Smooth muscle cell (in vitro differentiated cells): ENCODE results near the gene SH3YL1. TPM values are rescaled to one million over a fixed set of nuclear protein-coding genes. Genes with fewer than 3 reads are reported as not detected.

Experiments
- DNase-seq: peaks from one replicate; lab custom pipeline; 2025; ENCODE audit not compliant: unreplicated experiment; lab: John Stamatoyannopoulos, UW
- H2AFZ ChIP-seq: fragments of 200-600 bp; sonication (generic); 2 replicates; pipeline ENCODE4 v1.6.0; 2016; ENCODE audit warnings: antibody characterized with exemption, low read depth, mild to moderate bottlenecking
- H3F3A ChIP-seq: fragments of 200-600 bp; sonication (generic); 2 replicates; pipeline ENCODE4 v1.6.0; 2017; ENCODE audit warnings: antibody characterized with exemption, low read depth
- H3K27ac ChIP-seq: fragments of 200-600 bp; sonication (generic); 2 replicates; pipeline ENCODE4 v1.5.1; 2016; ENCODE audit warnings: low read depth, mild to moderate bottlenecking
- H3K27me3 ChIP-seq: fragments of 200-600 bp; sonication (generic); 2 replicates; pipeline ENCODE4 v1.6.1; 2016; ENCODE audit warnings: low read depth, mild to moderate bottlenecking
- H3K36me3 ChIP-seq: fragments of 200-600 bp; sonication (generic); 2 replicates; pipeline ENCODE4 v1.5.1; 2016; ENCODE audit warnings: low read depth
- H3K4me1 ChIP-seq: fragments of 200-600 bp; sonication (generic); 2 replicates; pipeline ENCODE4 v1.5.1; 2016; ENCODE audit warnings: low read depth
- H3K4me2 ChIP-seq: fragments of 200-600 bp; sonication (generic); 2 replicates; pipeline ENCODE4 v1.6.0; 2016; ENCODE audit warnings: mild to moderate bottlenecking
- H3K4me3 ChIP-seq: fragments of 200-600 bp; sonication (generic); 2 replicates; pipeline ENCODE4 v1.5.1; 2016; ENCODE audit warnings: mild to moderate bottlenecking
- H3K79me2 ChIP-seq: fragments of 200-600 bp; sonication (generic); 2 replicates; pipeline ENCODE4 v1.6.0; 2016; ENCODE audit warnings: low read depth, mild to moderate bottlenecking
- H3K9ac ChIP-seq: fragments of 200-600 bp; sonication (generic); 2 replicates; pipeline ENCODE4 v1.6.0; 2016; ENCODE audit warnings: low read depth
- H3K9me3 ChIP-seq: fragments of 200-600 bp; sonication (generic); replicated peaks from 2 replicates; pipeline ENCODE4 v1.5.1; 2016; ENCODE audit warnings: low read depth
- H4K20me1 ChIP-seq: fragments of 200-600 bp; sonication (generic); 2 replicates; pipeline ENCODE4 v1.6.0; 2016; ENCODE audit warnings: low read depth
- WGBS: methylation state at CpG from one replicate; pipeline ENCODE4 v1.1.7; 2016; ENCODE audit warnings: low lambda C conversion rate; 5-methylcytosine and 5-hydroxymethylcytosine counted together
- polyA plus RNA-seq: library from polyadenylated mRNA; unstranded; fragments of >200 nt; fragmentation: Nextera tagmentation; extraction: Ambion mirVana; gene quantifications from 2 replicates; pipeline ENCODE4 v1.2.1, GENCODE V29; 2016
- total RNA-seq: library from RNA; depleted of rRNA; stranded (reverse); fragments of >200 nt; gene quantifications from 2 replicates; pipeline ENCODE4 v1.2.3, GENCODE V29; 2014
- TF ChIP-seq, protein P1 (sequence below): fragments of 200-600 bp; sonication (generic); IDR thresholded peaks from 2 replicates; pipeline ENCODE4 v1.5.1; 2017; ENCODE audit warnings: borderline replicate concordance, mild to moderate bottlenecking, antibody characterized with exemption; ENCODE audit not compliant: insufficient read depth, poor library complexity, severe bottlenecking

The SH3YL1 gene
- total and polyA plus RNA-seq, 2 experiments from 2014 or later = 12.1 to 42.8 TPM

DNA sequence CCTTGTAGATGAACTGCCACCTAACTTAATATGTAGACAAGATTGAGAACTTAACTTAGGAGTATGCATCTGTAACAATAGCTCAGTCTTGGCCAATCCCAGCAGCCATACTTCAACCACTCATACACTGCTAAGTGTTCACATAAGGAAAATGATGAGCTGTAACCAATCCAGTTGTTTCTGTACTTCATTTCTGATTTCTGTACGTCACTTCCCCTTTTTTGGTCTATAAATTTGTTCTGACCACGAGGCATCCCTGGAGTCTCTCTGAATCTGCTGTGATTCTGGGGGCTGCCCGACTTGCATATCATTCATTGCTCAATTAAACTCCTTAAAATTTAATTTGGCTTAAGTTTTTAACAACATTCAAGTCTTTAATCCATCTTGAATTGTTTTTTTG lies 6.4 kb downstream of the SH3YL1 start:
- Histone ChIP-seq H3K4me3 (no peak overlapping the region), H3K36me3 (no peaks in the 10 kb centered on the region), H3K4me2 (no peak overlapping the region), H3K4me1 (no peaks in the 10 kb centered on the region), H3K27me3 (no peaks in the 10 kb centered on the region), H3K79me2 (peaks cover 12% of the 10 kb centered on the region), H4K20me1 (no peaks in the 10 kb centered on the region), H3K9ac (no peak overlapping the region), H3K9me3 (peaks cover 9% of the 10 kb centered on the region), H2AFZ (no peak overlapping the region), H3F3A (no peaks in the 10 kb centered on the region), H3K27ac (no peak overlapping the region)
- no peak for DNase-seq
- TF ChIP-seq, protein P1, sequence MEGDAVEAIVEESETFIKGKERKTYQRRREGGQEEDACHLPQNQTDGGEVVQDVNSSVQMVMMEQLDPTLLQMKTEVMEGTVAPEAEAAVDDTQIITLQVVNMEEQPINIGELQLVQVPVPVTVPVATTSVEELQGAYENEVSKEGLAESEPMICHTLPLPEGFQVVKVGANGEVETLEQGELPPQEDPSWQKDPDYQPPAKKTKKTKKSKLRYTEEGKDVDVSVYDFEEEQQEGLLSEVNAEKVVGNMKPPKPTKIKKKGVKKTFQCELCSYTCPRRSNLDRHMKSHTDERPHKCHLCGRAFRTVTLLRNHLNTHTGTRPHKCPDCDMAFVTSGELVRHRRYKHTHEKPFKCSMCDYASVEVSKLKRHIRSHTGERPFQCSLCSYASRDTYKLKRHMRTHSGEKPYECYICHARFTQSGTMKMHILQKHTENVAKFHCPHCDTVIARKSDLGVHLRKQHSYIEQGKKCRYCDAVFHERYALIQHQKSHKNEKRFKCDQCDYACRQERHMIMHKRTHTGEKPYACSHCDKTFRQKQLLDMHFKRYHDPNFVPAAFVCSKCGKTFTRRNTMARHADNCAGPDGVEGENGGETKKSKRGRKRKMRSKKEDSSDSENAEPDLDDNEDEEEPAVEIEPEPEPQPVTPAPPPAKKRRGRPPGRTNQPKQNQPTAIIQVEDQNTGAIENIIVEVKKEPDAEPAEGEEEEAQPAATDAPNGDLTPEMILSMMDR = no peak
- 96% methylated on average over 3 of the region's 3 CpGs for WGBS

GRCh38 chr2:256094-256493 lies 7.7 kb downstream of the SH3YL1 start:
- 95% methylated on average over 3 of the region's 3 CpGs for WGBS
- Histone ChIP-seq H3K27me3 (no peaks in the 10 kb centered on the region), H3K4me1 (no peaks in the 10 kb centered on the region), H2AFZ (no peak overlapping the region), H3K9ac (no peak overlapping the region), H3F3A (peaks cover 5% of the 10 kb centered on the region), H3K27ac (no peak overlapping the region), H4K20me1 (no peaks in the 10 kb centered on the region), H3K4me2 (no peak overlapping the region), H3K9me3 (peaks cover 9% of the 10 kb centered on the region), H3K79me2 (peaks cover 12% of the 10 kb centered on the region), H3K4me3 (no peak overlapping the region), H3K36me3 (no peaks in the 10 kb centered on the region)
- TF ChIP-seq, protein P1 = no peak
- DNase-seq = no peak

- H3K27ac ChIP-seq = peak overlapping the region; percentile 40
- H3K9ac ChIP-seq = no peak overlapping the region
- H3K4me2 ChIP-seq = no peak overlapping the region
- no peaks in the 10 kb centered on the region for H4K20me1 ChIP-seq
- DNase-seq = no peak
- H3K36me3 ChIP-seq = no peaks in the 10 kb centered on the region
- no peak overlapping the region for H3K4me3 ChIP-seq
- H3F3A ChIP-seq = peaks cover 5% of the 10 kb centered on the region
- peaks cover 9% of the 10 kb centered on the region for H3K9me3 ChIP-seq
- H2AFZ ChIP-seq = no peak overlapping the region
- H3K79me2 ChIP-seq = peaks cover 5% of the 10 kb centered on the region
- H3K27me3 ChIP-seq = no peaks in the 10 kb centered on the region
- TF ChIP-seq, protein P1 = no peak
- no peaks in the 10 kb centered on the region for H3K4me1 ChIP-seq
- 93% methylated on average over 2 of the region's 2 CpGs for WGBS
Measured at GRCh38 chr2:255195-255594, 8.6 kb downstream of the SH3YL1 start.

DNA sequence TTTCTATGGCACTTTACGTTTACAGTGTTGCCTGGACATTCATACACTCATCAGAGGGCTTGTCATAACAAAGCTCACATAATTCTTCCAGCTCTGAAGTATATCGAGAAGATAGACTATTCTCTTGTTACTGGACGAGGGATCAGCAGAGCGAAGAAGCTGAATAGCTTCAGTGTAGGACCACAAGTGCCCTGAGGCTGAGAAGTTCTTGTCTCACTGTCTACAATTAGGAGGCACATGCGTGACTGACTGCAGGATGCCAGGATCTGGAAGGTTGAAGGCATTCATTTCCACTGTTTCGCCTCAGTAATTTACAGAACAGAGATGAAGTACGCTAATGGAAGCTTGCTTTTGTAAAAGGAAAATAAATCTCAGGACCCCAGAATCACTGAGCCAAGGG lies 9.6 kb downstream of the SH3YL1 start:
- Histone ChIP-seq H3K9ac (no peak overlapping the region), H3K9me3 (peaks cover 9% of the 10 kb centered on the region), H3K4me1 (no peaks in the 10 kb centered on the region), H3K27me3 (no peaks in the 10 kb centered on the region), H4K20me1 (no peaks in the 10 kb centered on the region), H3K4me2 (no peak overlapping the region), H2AFZ (no peak overlapping the region), H3K4me3 (no peak overlapping the region), H3F3A (peaks cover 5% of the 10 kb centered on the region), H3K27ac (peak overlapping the region; percentile 40), H3K36me3 (no peaks in the 10 kb centered on the region), H3K79me2 (peaks cover under 1% of the 10 kb centered on the region)
- TF ChIP-seq, protein P1 = no peak
- 67% methylated on average over 7 of the region's 7 CpGs for WGBS
- DNase-seq = no peak
